Peyer's patch (tissue), 4 donors: ENCODE measurements around the gene TMEM243. TPM values are rescaled to one million over a fixed set of nuclear protein-coding genes. Genes with fewer than 3 reads are reported as not detected.

Source experiments
- DNase-seq, 3 donors: peaks; one replicate each; pipeline ENCODE4 v3.0.0-alpha.2; 2017 to 2019
- H3K27ac ChIP-seq, 4 donors: fragments of 200-600 bp; sonication (generic); one replicate each; pipeline ENCODE4 v1.5.1; 2016 to 2019
- H3K27me3 ChIP-seq, 2 donors: fragments of 200-600 bp; sonication (generic); one replicate each; pipeline ENCODE4 v1.5.1; 2019
- H3K36me3 ChIP-seq, 3 donors: fragments of 200-600 bp; sonication (generic); one replicate each; pipeline ENCODE4 v1.5.1; 2016 to 2019
- H3K4me1 ChIP-seq, 4 donors: fragments of 200-600 bp; sonication (generic); one replicate each; pipeline ENCODE4 v1.5.1; 2016 to 2019
- H3K4me3 ChIP-seq, 4 donors: fragments of 200-600 bp; sonication (generic); 1 replicate in 3 of 4; 2 replicates in 1 of 4; pipeline ENCODE4 v1.5.1; 2016 to 2019; ENCODE audit warnings: mild to moderate bottlenecking in 1 of 4
- H3K9me3 ChIP-seq, 4 donors: fragments of 200-600 bp; sonication (generic); one replicate each; pipeline ENCODE4 v1.5.1; 2016 to 2019; ENCODE audit warnings: mild to moderate bottlenecking in 1 of 4
- POLR2A ChIP-seq, 2 donors: fragments of 450-650 bp; IDR thresholded peaks; one replicate each; pipeline ENCODE4 v1.5.1; 2017; ENCODE audit warnings: antibody characterized with exemption in 2 of 2, mild to moderate bottlenecking in 2 of 2, moderate library complexity in 2 of 2
- total RNA-seq, 4 donors: library from RNA; depleted of rRNA; stranded (reverse); fragments of >200 nt; gene quantifications; one replicate each; pipeline ENCODE4 v1.1.0, GENCODE V29; 2016
- TF ChIP-seq, protein P1 (sequence below), 6 experiments: fragments of 450-650 bp in 4 of 6; fragments of 200-600 bp in 2 of 6; sonication (generic) in 1 of 6; IDR thresholded peaks; one replicate each; pipeline ENCODE4 v1.5.1; 2017 to 2019; ENCODE audit warnings: antibody characterized with exemption in 6 of 6, mild to moderate bottlenecking in 3 of 6, moderate library complexity in 1 of 6

TMEM243 gene
- total RNA-seq, 4 donors from 2014 or later = 29.0 to 88.3 (median 43.6) TPM

DNA sequence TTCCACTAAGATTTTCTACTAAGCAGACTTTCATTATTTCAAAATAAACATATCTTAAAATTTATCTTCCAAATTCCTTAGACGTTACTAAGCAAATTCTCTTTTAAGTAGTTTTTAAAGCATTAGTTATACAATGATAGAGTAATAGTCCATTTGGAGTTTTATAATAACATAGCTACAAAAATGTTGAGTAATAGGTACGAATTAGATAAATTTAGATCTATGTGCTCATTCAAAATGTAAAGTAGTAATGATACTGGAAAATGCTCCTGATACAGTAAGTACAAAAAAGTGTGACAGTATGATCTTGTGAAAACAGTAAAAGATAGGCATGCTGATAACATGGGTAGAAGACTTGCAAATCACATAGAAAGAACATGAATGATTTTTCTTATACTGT, 62.8 kb downstream of the TMEM243 start:
- no peak overlapping the region for H3K27ac ChIP-seq
- TF ChIP-seq, protein P1, sequence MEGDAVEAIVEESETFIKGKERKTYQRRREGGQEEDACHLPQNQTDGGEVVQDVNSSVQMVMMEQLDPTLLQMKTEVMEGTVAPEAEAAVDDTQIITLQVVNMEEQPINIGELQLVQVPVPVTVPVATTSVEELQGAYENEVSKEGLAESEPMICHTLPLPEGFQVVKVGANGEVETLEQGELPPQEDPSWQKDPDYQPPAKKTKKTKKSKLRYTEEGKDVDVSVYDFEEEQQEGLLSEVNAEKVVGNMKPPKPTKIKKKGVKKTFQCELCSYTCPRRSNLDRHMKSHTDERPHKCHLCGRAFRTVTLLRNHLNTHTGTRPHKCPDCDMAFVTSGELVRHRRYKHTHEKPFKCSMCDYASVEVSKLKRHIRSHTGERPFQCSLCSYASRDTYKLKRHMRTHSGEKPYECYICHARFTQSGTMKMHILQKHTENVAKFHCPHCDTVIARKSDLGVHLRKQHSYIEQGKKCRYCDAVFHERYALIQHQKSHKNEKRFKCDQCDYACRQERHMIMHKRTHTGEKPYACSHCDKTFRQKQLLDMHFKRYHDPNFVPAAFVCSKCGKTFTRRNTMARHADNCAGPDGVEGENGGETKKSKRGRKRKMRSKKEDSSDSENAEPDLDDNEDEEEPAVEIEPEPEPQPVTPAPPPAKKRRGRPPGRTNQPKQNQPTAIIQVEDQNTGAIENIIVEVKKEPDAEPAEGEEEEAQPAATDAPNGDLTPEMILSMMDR (IDR thresholded peaks at IDR 0.05) = no peak
- TF ChIP-seq POLR2A (IDR thresholded peaks at IDR 0.05) = no peak

DNA sequence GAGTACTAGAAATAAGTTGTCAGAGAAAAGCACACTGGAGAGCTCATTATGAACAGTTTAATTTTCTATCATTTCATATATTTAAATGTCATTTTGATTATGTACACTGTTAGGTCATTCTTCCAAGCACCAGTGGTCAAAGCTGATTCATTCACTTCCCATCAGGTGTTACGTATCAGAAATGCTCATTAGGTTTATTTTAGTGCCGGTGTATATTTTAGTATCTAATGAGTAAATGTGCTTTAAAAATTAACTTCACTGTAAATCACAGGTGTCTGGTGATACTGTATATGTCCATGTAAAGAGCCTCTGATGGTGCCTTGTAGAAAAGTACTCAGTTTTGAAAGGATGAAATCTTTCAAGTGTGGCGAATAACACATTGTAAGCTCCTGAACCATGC, 63.7 kb downstream of the TMEM243 start:
- Histone ChIP-seq H3K27me3 (no peaks in the 10 kb centered on the region), H3K36me3 (no peaks in the 10 kb centered on the region), H3K4me3 (no peak overlapping the region), H3K4me1 (peaks cover 0 to 40% (median 8%) of the 10 kb centered on the region in 4 donors), H3K27ac (no peak overlapping the region), H3K9me3 (no peaks in the 10 kb centered on the region)
- TF ChIP-seq, protein P1 (IDR thresholded peaks at IDR 0.05) = no peak
- no peak for TF ChIP-seq POLR2A (IDR thresholded peaks at IDR 0.05)
- DNase-seq = no peak

More for the DNA sequence above, 62.8 kb downstream of the TMEM243 start:
- H3K9me3 ChIP-seq = no peaks in the 10 kb centered on the region
- H3K36me3 ChIP-seq = no peaks in the 10 kb centered on the region
- peaks cover 0 to 35% (median 8%) of the 10 kb centered on the region in 4 donors for H3K4me1 ChIP-seq
- H3K4me3 ChIP-seq = no peak overlapping the region
- H3K27me3 ChIP-seq = no peaks in the 10 kb centered on the region
- DNase-seq = no peak

DNA sequence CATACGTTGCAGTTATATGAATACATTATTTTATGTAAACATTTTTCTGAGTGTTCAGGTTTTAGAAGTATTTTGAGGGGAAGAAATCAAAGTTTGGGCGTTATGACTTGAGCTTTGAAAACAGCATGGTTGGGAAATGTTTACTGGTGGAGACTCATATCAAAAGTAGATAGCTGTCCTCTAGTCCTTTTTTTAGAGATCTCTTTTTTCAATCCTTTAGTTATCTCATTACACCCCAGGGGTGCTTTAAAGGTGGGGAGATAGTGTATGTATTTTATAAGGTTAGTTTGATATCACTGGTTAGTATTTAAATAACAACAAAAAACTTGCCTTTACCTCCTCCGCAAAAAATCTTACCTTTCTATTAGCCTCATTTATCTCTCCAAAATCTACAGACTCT, 65.0 kb downstream of the TMEM243 start:
- no peaks in the 10 kb centered on the region for H3K27me3 ChIP-seq
- H3K4me1 ChIP-seq = peaks cover 0 to 40% (median 8%) of the 10 kb centered on the region in 4 donors
- no peak overlapping the region for H3K27ac ChIP-seq
- no peaks in the 10 kb centered on the region for H3K36me3 ChIP-seq
- H3K9me3 ChIP-seq = no peaks in the 10 kb centered on the region
- no peak for DNase-seq
- H3K4me3 ChIP-seq = peak overlapping the region in 1 of 4 donors; percentile 63
- no peak for TF ChIP-seq POLR2A (IDR thresholded peaks at IDR 0.05)
- TF ChIP-seq, protein P1 (IDR thresholded peaks at IDR 0.05) = no peak

DNA sequence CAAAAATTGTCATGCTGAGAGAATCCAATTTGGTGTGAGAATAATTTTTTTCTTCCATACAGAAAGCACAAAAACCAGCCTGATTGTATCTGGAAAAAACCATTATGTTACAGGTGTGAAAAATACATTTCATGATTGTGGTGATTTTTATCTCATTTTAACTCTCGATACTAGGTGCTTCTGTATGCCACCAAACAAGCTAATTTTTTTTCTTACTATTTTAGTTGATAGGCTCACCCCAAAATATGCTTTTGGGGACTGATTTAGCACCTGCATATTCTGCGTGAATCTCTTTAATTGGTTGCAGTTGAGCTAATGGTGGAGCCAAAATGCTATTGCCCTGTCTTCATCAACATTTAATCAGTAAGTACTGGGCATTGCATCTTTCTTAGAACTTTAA, 65.4 kb downstream of the TMEM243 start:
- H3K4me1 ChIP-seq = peaks cover 0 to 40% (median 8%) of the 10 kb centered on the region in 4 donors

DNA sequence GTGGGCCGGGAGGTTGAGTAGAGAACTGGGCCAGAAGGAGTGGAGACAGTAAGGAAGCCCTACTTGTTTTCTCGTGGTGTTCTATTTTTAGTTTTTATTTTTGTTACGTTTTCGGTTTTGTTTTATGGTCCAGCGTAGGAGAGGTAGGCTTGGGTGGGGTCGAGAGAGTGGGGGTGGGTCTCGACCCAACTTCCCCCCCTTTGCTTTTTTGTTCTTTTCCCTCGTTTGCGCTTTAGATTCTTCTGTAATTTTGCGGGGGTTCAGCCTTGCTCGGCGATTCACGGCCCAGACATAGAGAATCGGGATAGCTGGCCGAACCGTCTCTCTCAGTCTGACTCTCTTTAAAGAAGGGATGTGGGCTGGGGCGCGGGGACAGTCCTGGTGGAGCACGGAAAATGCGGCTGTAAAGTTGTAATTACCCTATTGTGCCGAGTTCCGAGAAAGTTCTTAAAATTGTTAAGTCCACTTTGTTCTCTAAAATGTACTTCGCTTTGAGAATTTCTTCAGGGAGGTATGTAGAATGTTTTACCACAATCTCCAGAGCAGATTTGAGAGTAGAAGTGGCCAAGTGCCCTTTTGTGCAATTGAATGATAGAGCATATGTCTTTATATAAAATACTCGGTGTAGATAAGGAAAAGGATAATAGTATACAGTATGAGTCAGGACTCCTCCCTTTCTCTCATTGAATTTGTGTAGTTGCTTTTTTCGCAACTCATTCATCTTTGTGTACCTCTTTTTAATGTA, 66.5 kb downstream of the TMEM243 start:
- peak in 2 of 3 donors; percentile 53 to 66 for DNase-seq
- H3K36me3 ChIP-seq = no peaks in the 10 kb centered on the region
- peak overlapping the region; percentile 88 to 98 (median 96) for H3K27ac ChIP-seq
- H3K27me3 ChIP-seq = no peaks in the 10 kb centered on the region
- peaks cover 0 to 40% (median 8%) of the 10 kb centered on the region in 4 donors for H3K4me1 ChIP-seq
- H3K9me3 ChIP-seq = no peaks in the 10 kb centered on the region
- H3K4me3 ChIP-seq = peak overlapping the region; percentile 63 to 88 (median 74)
- TF ChIP-seq, protein P1 (IDR thresholded peaks at IDR 0.05) = no peak
- peak; percentile 59 to 62 for TF ChIP-seq POLR2A (IDR thresholded peaks at IDR 0.05)

More for the DNA sequence above, 65.4 kb downstream of the TMEM243 start:
- Histone ChIP-seq H3K27ac (no peak overlapping the region), H3K27me3 (no peaks in the 10 kb centered on the region), H3K36me3 (no peaks in the 10 kb centered on the region), H3K9me3 (no peaks in the 10 kb centered on the region), H3K4me3 (peak overlapping the region in 1 of 4 donors; percentile 63)
- no peak for DNase-seq
- no peak for TF ChIP-seq POLR2A (IDR thresholded peaks at IDR 0.05)
- TF ChIP-seq, protein P1 (IDR thresholded peaks at IDR 0.05) = no peak
